Activated CD4-positive, alpha-beta T cell treated with anti-CD3 and anti-CD28 coated beads for 36 hours (primary cell): ENCODE results near the gene CRMP1. TPM values are rescaled to one million over a fixed set of nuclear protein-coding genes. Genes with fewer than 3 reads are reported as not detected.

Experiments used
- ATAC-seq: fragments of 200-7000 bp; cut with Tn5 transposase; one replicate; pipeline ENCODE4 v1.10.0; 2021; ENCODE audit warnings: mild to moderate bottlenecking, moderate library complexity
- CTCF ChIA-PET: fragments of 350-600 bp; sonication (Branson Sonifier 250); formaldehyde crosslinking; loops from one replicate; lab custom pipeline; 2021; ENCODE audit warnings: antibody characterized with exemption; lab: Charles Lee
- POLR2A ChIA-PET: fragments of 350-600 bp; sonication (Branson Sonifier 250); formaldehyde crosslinking; loops from one replicate; lab custom pipeline; 2021; ENCODE audit warnings: antibody characterized with exemption, inconsistent platforms; lab: Charles Lee
- DNase-seq: peaks from one replicate; pipeline ENCODE4 v3.0.0-alpha.2; 2020
- H3K27ac Mint-ChIP-seq: one replicate; pipeline ENCODE4 v1.8.0; 2021; ENCODE audit warnings: mixed read lengths
- H3K27me3 Mint-ChIP-seq: one replicate; pipeline ENCODE4 v1.8.0; 2021; ENCODE audit warnings: mixed read lengths
- H3K36me3 Mint-ChIP-seq: one replicate; pipeline ENCODE4 v1.8.0; 2021; ENCODE audit warnings: low read depth, mixed read lengths
- H3K4me1 Mint-ChIP-seq: one replicate; pipeline ENCODE4 v1.8.0; 2021; ENCODE audit warnings: mixed read lengths
- H3K4me3 Mint-ChIP-seq: one replicate; pipeline ENCODE4 v1.8.0; 2021; ENCODE audit warnings: mild to moderate bottlenecking, moderate library complexity, mixed read lengths
- H3K9me3 Mint-ChIP-seq: one replicate; pipeline ENCODE4 v1.8.0; 2021; ENCODE audit warnings: low read depth, mixed read lengths
- intact Hi-C, 2 experiments: fragments of 100-400 bp; cut with DNase I in 1 of 2; cut with micrococcal nuclease in 1 of 2; formaldehyde crosslinking; loops; one replicate each; pipeline versions ENCODE4 v1.14.2 to v1.15.1; 2022 to 2024; cut with DNase I, micrococcal nuclease
- total RNA-seq, 2 experiments: library from RNA; stranded (reverse); gene quantifications; one replicate each; pipeline ENCODE4 v1.2.3, GENCODE V29; 2021

The CRMP1 gene
- total RNA-seq, 2 experiments from 2014 or later = not detected

- DNase-seq (no peak), ATAC-seq (no peak)
- H3K27ac Mint-ChIP-seq = no peak overlapping the region
- POLR2A ChIA-PET = no interaction called here
- H3K9me3 Mint-ChIP-seq = peaks cover 2% of the 10 kb centered on the region
- no peaks in the 10 kb centered on the region for H3K4me1 Mint-ChIP-seq
- intact Hi-C loops = no loop called here
- H3K27me3 Mint-ChIP-seq = peaks cover 16% of the 10 kb centered on the region
- H3K4me3 Mint-ChIP-seq = no peak overlapping the region
- H3K36me3 Mint-ChIP-seq = no peaks in the 10 kb centered on the region
- CTCF ChIA-PET = interaction anchor here (0.7 kb wide), 1 partner anchor 169 kb away, joined by 3 read pairs; no protein-coding TSS in a partner anchor
Measured at GRCh38 chr4:5918331-5918985, 25.6 kb upstream of the CRMP1 start.

DNA sequence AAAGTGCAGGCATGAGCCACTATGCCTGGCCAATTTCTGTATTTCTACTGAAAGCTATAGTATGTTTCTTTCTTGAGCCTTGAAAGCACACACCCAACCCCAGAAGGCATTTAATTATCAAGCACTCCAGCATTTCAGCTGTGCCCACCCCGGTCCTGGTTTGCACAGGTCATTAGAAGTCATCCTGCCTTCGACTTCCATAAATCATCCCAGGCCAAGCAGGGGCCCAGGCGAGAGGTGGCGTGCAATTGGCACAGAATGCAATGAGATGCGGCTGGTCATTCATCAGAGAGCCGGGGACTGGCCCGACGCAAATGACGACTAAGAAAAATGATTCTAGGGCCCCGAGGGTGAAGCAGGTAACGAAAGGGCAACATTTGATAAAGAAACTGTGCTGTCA, 24.8 kb upstream of the CRMP1 start:
- Mint-ChIP-seq H3K36me3 (no peaks in the 10 kb centered on the region), H3K9me3 (peaks cover 2% of the 10 kb centered on the region), H3K4me1 (no peaks in the 10 kb centered on the region), H3K4me3 (no peak overlapping the region), H3K27ac (no peak overlapping the region), H3K27me3 (peaks cover 14% of the 10 kb centered on the region)
- intact Hi-C loops = no loop called here
- CTCF ChIA-PET = no interaction called here
- POLR2A ChIA-PET = no interaction called here
- DNase-seq = no peak
- no peak for ATAC-seq

GRCh38 chr4:5916229-5916628, 23.3 kb upstream of the CRMP1 start:
- Mint-ChIP-seq H3K36me3 (no peaks in the 10 kb centered on the region), H3K4me1 (no peaks in the 10 kb centered on the region), H3K27me3 (peaks cover 10% of the 10 kb centered on the region), H3K9me3 (peaks cover 4% of the 10 kb centered on the region), H3K4me3 (no peak overlapping the region), H3K27ac (no peak overlapping the region)
- DNase-seq = no peak
- POLR2A ChIA-PET = no interaction called here
- CTCF ChIA-PET = no interaction called here
- intact Hi-C loops = no loop called here
- ATAC-seq = no peak

DNA sequence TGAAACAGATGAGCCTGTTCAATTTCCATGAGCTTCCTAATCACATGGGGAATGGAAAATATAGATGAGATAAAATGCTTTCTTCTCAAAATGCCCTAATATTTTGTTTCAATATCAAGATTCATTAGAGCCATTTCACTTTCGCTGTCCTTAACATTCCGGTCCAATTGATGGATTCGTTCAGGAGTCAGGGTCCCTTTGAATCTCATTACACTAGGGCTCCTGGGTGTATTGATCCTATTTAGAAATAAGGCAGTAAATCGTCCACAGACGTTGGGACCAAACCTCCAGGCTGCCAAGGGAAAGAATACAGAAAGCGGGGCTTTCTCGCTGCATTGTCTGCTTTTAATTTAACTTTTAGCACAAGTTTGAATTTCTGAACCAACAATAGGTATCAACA, 20.6 kb upstream of the CRMP1 start:
- Mint-ChIP-seq H3K36me3 (no peaks in the 10 kb centered on the region), H3K27me3 (peaks cover 9% of the 10 kb centered on the region), H3K27ac (no peak overlapping the region), H3K9me3 (peaks cover 7% of the 10 kb centered on the region), H3K4me3 (no peak overlapping the region), H3K4me1 (no peaks in the 10 kb centered on the region)
- ATAC-seq (no peak), DNase-seq (no peak)
- POLR2A ChIA-PET = no interaction called here
- intact Hi-C loops = no loop called here
- CTCF ChIA-PET = no interaction called here

- ATAC-seq (no peak), DNase-seq (no peak)
- POLR2A ChIA-PET = no interaction called here
- Mint-ChIP-seq H3K36me3 (no peaks in the 10 kb centered on the region), H3K4me1 (no peaks in the 10 kb centered on the region), H3K27ac (no peak overlapping the region), H3K27me3 (peaks cover 7% of the 10 kb centered on the region), H3K9me3 (peaks cover 8% of the 10 kb centered on the region), H3K4me3 (no peak overlapping the region)
- CTCF ChIA-PET = no interaction called here
- intact Hi-C loops = no loop called here
Measured at GRCh38 chr4:5912614-5913019, 19.7 kb upstream of the CRMP1 start.

DNA sequence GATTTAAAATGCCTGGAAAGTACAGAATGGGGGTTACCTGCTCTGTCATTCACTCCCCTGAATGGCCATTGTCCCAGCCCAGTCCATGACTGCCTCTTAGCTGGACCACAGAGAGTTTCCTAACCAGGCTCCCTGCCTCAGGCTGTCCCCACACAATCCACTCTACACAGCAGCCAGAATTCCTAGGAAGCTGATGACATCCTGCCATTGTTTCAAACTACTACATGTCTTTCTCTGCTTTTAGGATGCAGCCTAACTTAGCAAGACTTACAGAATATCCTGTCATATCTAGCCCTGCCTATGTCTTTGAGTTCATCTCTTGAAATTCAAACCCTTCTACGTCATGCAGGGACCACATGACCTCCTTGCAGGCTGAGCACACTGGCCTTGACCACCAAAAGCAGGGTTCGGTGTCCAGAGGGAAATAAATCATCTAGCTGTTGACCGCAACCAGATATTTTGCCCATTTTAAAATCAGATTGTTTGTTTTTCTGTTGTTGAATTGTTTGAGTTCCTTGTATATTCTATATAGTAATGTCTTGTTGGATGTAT, 16.1 kb upstream of the CRMP1 start:
- Mint-ChIP-seq H3K36me3 (no peaks in the 10 kb centered on the region), H3K27me3 (peaks cover 25% of the 10 kb centered on the region), H3K4me1 (no peaks in the 10 kb centered on the region), H3K9me3 (peaks cover 12% of the 10 kb centered on the region), H3K4me3 (no peak overlapping the region), H3K27ac (no peak overlapping the region)
- POLR2A ChIA-PET = no interaction called here
- CTCF ChIA-PET = no interaction called here
- no peak for DNase-seq
- intact Hi-C loops = no loop called here
- no peak for ATAC-seq

- intact Hi-C loops = no loop called here
- ChIA-PET CTCF (interaction anchor here (0.5 kb wide), 1 partner anchor 410 kb away, joined by 6 read pairs; no protein-coding TSS in a partner anchor), POLR2A (no interaction called here)
- H3K4me1 Mint-ChIP-seq = no peaks in the 10 kb centered on the region
- DNase-seq (no peak), ATAC-seq (no peak)
- peaks cover 29% of the 10 kb centered on the region for H3K27me3 Mint-ChIP-seq
- H3K4me3 Mint-ChIP-seq = no peak overlapping the region
- H3K27ac Mint-ChIP-seq = no peak overlapping the region
- peaks cover 8% of the 10 kb centered on the region for H3K9me3 Mint-ChIP-seq
- H3K36me3 Mint-ChIP-seq = no peaks in the 10 kb centered on the region
Measured at GRCh38 chr4:5906191-5906590, 13.3 kb upstream of the CRMP1 start.

GRCh38 chr4:5905714-5906113, 12.8 kb upstream of the CRMP1 start:
- intact Hi-C loops = no loop called here
- Mint-ChIP-seq H3K4me3 (no peak overlapping the region), H3K27me3 (peaks cover 28% of the 10 kb centered on the region), H3K9me3 (peaks cover 8% of the 10 kb centered on the region), H3K4me1 (no peaks in the 10 kb centered on the region), H3K27ac (no peak overlapping the region), H3K36me3 (no peaks in the 10 kb centered on the region)
- POLR2A ChIA-PET = no interaction called here
- CTCF ChIA-PET = no interaction called here
- no peak for ATAC-seq
- DNase-seq = no peak

DNA sequence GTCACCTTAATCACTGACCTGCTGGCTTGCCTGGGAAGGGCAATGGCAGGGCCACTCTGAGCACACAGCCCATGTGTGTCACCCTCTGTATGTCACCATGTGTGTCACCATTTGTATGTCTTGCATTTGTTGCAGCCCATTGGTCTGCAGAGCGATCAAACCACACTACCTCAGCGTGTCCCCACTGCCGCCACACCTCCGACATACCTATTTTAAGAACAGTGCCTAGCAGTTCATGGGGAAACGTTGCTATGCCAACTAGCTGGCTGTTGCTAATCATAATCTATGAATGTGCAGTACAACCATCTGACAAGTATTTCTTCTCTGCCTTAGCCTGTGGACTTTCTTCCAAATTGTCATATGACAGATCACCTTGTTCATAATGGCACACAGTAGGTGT, 8.0 kb upstream of the CRMP1 start:
- Mint-ChIP-seq H3K36me3 (no peaks in the 10 kb centered on the region), H3K9me3 (peaks cover 3% of the 10 kb centered on the region), H3K4me1 (no peaks in the 10 kb centered on the region), H3K27ac (no peak overlapping the region), H3K4me3 (no peak overlapping the region), H3K27me3 (peaks cover 27% of the 10 kb centered on the region)
- no peak for DNase-seq
- CTCF ChIA-PET = no interaction called here
- intact Hi-C loops = loop anchor here in 1 of 2 experiments (1.0 kb wide), 1 partner anchor 16 kb away; no protein-coding TSS in a partner anchor
- ATAC-seq = no peak
- POLR2A ChIA-PET = no interaction called here

GRCh38 chr4:5899881-5900280, 7.0 kb upstream of the CRMP1 start:
- ChIA-PET POLR2A (no interaction called here), CTCF (interaction anchor here (1.0 kb wide), 1 partner anchor 8 kb away, joined by 3 read pairs; no protein-coding TSS in a partner anchor)
- Mint-ChIP-seq H3K9me3 (peaks cover 3% of the 10 kb centered on the region), H3K4me3 (no peak overlapping the region), H3K36me3 (no peaks in the 10 kb centered on the region), H3K27ac (no peak overlapping the region), H3K27me3 (peaks cover 25% of the 10 kb centered on the region), H3K4me1 (no peaks in the 10 kb centered on the region)
- intact Hi-C loops = no loop called here
- no peak for ATAC-seq
- no peak for DNase-seq

DNA sequence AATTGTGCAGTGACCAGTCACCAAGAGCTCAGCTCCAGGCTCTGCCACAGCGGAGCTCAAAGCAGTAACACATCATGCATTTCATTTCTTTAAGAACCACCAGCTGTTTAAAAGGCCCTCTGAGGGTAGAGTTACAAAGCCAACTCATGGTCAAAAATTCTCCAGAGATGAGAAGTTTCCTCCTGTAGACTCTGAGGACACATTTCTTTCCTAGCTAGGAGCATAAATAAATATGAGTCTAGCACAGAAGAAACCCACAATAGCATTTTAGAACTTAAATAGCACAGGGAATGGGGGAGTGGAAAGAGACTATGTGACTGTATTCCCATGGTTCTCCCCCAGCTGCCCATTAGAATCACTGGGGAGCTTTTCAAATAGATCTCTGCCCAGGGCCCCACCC, 6.5 kb upstream of the CRMP1 start:
- Mint-ChIP-seq H3K36me3 (no peaks in the 10 kb centered on the region), H3K9me3 (peaks cover 3% of the 10 kb centered on the region), H3K27ac (no peak overlapping the region), H3K27me3 (peaks cover 20% of the 10 kb centered on the region), H3K4me3 (no peak overlapping the region), H3K4me1 (no peaks in the 10 kb centered on the region)
- intact Hi-C loops = no loop called here
- ATAC-seq = no peak
- CTCF ChIA-PET = interaction anchor here (1.0 kb wide), 1 partner anchor 8 kb away, joined by 3 read pairs; no protein-coding TSS in a partner anchor
- POLR2A ChIA-PET = no interaction called here
- no peak for DNase-seq

DNA sequence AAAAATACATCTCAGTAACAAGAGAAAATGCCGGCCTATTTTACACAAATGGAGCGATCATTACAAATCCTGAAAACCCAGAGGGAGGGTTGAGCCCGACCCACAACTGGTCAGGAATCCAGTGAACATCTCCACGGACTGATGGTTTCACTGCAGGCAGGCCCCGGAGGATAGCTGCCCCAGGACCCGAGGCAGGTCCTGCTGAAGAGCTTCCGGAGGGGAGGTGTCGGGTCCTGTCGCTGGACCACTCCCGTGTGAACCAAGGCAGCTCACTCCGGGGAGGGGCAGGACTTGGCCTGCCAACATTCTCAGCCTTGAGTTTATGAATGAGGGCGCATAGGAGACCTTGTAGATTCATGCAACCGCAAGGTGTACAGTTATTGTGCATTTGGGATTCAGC, 4.8 kb upstream of the CRMP1 start:
- POLR2A ChIA-PET = no interaction called here
- DNase-seq = no peak
- H3K4me1 Mint-ChIP-seq = peaks cover 3% of the 10 kb centered on the region
- no peaks in the 10 kb centered on the region for H3K36me3 Mint-ChIP-seq
- CTCF ChIA-PET = no interaction called here
- H3K27ac Mint-ChIP-seq = no peak overlapping the region
- H3K9me3 Mint-ChIP-seq = peaks cover 3% of the 10 kb centered on the region
- intact Hi-C loops = no loop called here
- H3K4me3 Mint-ChIP-seq = no peak overlapping the region
- ATAC-seq = no peak
- peaks cover 20% of the 10 kb centered on the region for H3K27me3 Mint-ChIP-seq
